ENCODE measurements around the gene PTPRM. TPM values are rescaled to one million over a fixed set of nuclear protein-coding genes. Genes with fewer than 3 reads are reported as not detected.

PTPRM gene
- total RNA-seq, 1 donor from 2014 or later, result 63.2 TPM

GRCh38 chr18:7691206-7691605 lies 124.1 kb downstream of the PTPRM start:
- no peak for DNase-seq (ENCODE audit: low read depth)
- TF ChIP-seq, protein P1, sequence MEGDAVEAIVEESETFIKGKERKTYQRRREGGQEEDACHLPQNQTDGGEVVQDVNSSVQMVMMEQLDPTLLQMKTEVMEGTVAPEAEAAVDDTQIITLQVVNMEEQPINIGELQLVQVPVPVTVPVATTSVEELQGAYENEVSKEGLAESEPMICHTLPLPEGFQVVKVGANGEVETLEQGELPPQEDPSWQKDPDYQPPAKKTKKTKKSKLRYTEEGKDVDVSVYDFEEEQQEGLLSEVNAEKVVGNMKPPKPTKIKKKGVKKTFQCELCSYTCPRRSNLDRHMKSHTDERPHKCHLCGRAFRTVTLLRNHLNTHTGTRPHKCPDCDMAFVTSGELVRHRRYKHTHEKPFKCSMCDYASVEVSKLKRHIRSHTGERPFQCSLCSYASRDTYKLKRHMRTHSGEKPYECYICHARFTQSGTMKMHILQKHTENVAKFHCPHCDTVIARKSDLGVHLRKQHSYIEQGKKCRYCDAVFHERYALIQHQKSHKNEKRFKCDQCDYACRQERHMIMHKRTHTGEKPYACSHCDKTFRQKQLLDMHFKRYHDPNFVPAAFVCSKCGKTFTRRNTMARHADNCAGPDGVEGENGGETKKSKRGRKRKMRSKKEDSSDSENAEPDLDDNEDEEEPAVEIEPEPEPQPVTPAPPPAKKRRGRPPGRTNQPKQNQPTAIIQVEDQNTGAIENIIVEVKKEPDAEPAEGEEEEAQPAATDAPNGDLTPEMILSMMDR (conservative IDR thresholded peaks at IDR 0.05; ENCODE audit: low read depth, low read length), result no peak
- no peak overlapping the region for H3K4me3 ChIP-seq (ENCODE audit: low read depth, low read length)

DNA sequence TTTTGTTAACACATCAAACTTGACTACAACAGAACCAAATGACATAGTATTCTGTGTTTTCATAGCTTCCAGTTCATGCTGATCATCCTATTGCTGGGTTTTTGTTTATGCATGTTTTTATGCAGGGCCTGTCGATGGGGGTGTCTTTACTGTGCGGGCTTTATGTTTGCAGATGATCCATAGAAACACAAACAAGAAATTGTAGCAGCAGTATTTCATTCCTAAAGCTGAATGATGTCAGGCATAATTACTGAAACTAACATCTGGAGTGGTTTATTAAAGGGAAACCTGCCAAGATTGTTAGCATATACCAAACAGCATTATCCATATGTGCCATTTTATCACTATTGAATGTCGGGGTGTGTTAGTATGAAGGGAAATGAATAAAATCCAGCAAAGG lies 129.7 kb downstream of the PTPRM start:
- TF ChIP-seq, protein P1 (conservative IDR thresholded peaks at IDR 0.05; ENCODE audit: low read depth, low read length), result no peak
- no peak for DNase-seq (ENCODE audit: low read depth)
- H3K4me3 ChIP-seq (ENCODE audit: low read depth, low read length), result no peak overlapping the region

DNA sequence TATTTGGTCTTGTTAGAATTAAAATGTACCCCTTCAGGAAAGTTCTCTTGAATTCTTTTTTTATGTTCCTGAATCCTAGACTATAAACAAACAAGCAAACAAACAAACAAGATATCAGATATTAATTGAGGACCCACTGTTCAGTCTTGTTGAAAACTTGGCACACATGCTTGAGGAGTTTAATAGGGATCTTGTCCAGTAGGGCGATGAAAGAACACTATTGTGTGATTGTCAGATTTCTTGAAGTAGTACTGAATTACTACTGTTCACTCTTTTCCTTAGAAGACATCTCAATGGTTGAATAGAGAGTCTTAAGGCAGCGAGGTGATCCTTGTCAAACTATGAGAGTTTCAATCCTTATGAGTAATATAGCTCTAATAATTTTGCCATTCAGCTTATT lies 130.2 kb downstream of the PTPRM start:
- H3K4me3 ChIP-seq (ENCODE audit: low read depth, low read length), result no peak overlapping the region
- no peak for DNase-seq (ENCODE audit: low read depth)
- TF ChIP-seq, protein P1 (conservative IDR thresholded peaks at IDR 0.05; ENCODE audit: low read depth, low read length), result no peak

- DNase-seq (ENCODE audit: low read depth), result no peak
- TF ChIP-seq, protein P1 (conservative IDR thresholded peaks at IDR 0.05; ENCODE audit: low read depth, low read length), result no peak
- no peak overlapping the region for H3K4me3 ChIP-seq (ENCODE audit: low read depth, low read length)
Measured at GRCh38 chr18:7711495-7711894, 144.4 kb downstream of the PTPRM start.

DNA sequence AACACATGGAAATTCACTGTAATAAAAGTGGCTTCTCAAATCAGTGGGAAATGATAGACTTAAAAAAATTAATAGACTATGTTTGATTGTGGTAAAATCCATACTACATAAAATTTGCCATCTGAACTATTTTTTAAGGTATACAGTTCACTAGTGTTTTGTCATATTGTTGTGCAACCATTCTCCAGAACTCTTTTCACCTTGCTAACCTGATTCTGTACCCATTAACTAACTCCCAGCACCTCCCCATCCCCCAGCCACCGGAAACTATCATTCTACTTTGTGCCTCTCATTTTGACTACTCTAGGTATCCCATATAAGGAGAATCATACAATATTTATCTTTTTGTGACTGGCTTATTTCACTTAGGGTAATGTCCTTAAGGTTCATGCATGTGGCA lies 153.3 kb downstream of the PTPRM start:
- no peak overlapping the region for H3K4me3 ChIP-seq (ENCODE audit: low read depth, low read length)
- DNase-seq (ENCODE audit: low read depth), result no peak
- TF ChIP-seq, protein P1 (conservative IDR thresholded peaks at IDR 0.05; ENCODE audit: low read depth, low read length), result no peak

DNA sequence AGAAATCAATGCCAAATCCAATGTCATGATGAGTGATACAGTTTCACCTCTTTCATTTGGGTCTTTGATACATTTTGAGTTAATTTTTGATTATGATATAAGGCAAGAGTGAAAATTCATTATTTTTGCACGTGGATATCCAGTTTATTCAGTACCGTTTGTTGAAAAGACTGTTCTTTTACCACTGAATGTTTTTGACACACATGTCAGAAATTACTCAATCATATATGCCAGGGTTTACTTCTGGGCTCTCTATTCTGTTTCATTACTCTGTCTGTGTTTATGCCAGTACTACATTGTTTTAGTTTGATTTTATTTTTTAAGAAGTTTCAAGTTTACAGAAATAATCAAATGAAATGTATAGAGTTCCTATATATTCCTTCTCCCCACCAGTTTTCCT lies 154.4 kb downstream of the PTPRM start:
- DNase-seq (ENCODE audit: low read depth), result no peak
- H3K4me3 ChIP-seq (ENCODE audit: low read depth, low read length), result no peak overlapping the region
- TF ChIP-seq, protein P1 (conservative IDR thresholded peaks at IDR 0.05; ENCODE audit: low read depth, low read length), result no peak

- TF ChIP-seq, protein P1 (conservative IDR thresholded peaks at IDR 0.05; ENCODE audit: low read depth, low read length), result peak; percentile 34
- peak overlapping the region; percentile 7 for H3K4me3 ChIP-seq (ENCODE audit: low read depth, low read length)
- peak; percentile 77 for DNase-seq (ENCODE audit: low read depth)
Measured at GRCh38 chr18:7722955-7723354, 155.8 kb downstream of the PTPRM start.
